Testis (tissue), 2 donors: ENCODE results near the gene KIAA1958.

Experiments
- POLR2A ChIP-seq: fragments of 450-650 bp; IDR thresholded peaks from one replicate; pipeline ENCODE4 v1.6.1; 2017; ENCODE audit warnings: antibody characterized with exemption, mild to moderate bottlenecking, moderate library complexity
- TF ChIP-seq, protein P1 (sequence below), 3 experiments: fragments of 450-650 bp in 2 of 3; fragments of 200-600 bp in 1 of 3; sonication (generic) in 1 of 3; IDR thresholded peaks; one replicate each; pipeline ENCODE4 v1.5.1; 2016 to 2019; ENCODE audit warnings: antibody characterized with exemption in 3 of 3, mild to moderate bottlenecking in 2 of 3, moderate library complexity in 1 of 3

DNA sequence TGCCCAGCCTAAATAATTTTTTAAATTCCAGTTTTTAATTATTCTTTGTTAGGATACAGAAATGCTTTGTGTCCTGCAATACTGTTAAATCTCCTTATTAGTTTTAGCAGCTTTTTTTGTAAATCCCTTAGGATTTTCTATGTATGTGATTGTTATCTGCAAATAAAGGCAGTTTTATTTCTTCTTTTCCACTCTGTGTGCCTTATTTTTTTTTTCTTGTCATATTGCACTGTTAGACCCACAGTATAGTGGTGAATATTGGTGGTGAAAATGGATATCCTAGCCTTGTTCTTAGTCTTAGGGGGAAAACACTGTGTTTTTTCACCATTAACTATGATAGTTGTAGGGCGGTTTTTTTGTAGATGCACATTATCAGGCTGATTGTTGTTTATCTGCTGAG is 11.3 kb upstream of the KIAA1958 start:
- TF ChIP-seq, protein P1, sequence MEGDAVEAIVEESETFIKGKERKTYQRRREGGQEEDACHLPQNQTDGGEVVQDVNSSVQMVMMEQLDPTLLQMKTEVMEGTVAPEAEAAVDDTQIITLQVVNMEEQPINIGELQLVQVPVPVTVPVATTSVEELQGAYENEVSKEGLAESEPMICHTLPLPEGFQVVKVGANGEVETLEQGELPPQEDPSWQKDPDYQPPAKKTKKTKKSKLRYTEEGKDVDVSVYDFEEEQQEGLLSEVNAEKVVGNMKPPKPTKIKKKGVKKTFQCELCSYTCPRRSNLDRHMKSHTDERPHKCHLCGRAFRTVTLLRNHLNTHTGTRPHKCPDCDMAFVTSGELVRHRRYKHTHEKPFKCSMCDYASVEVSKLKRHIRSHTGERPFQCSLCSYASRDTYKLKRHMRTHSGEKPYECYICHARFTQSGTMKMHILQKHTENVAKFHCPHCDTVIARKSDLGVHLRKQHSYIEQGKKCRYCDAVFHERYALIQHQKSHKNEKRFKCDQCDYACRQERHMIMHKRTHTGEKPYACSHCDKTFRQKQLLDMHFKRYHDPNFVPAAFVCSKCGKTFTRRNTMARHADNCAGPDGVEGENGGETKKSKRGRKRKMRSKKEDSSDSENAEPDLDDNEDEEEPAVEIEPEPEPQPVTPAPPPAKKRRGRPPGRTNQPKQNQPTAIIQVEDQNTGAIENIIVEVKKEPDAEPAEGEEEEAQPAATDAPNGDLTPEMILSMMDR (IDR thresholded peaks at IDR 0.05) = no peak
- no peak for TF ChIP-seq POLR2A
